B cell (primary cell): ENCODE measurements around the gene ADAMTS17. TPM values are rescaled to one million over a fixed set of nuclear protein-coding genes. Genes with fewer than 3 reads are reported as not detected.

Source experiments
- ATAC-seq: fragments of 200-7000 bp; cut with Tn5 transposase; one replicate; pipeline ENCODE4 v1.10.0; 2021; ENCODE audit warnings: low read depth, mild to moderate bottlenecking, moderate number of reproducible peaks, moderate library complexity
- CTCF ChIA-PET: fragments of 350-600 bp; sonication (Branson Sonifier 250); formaldehyde crosslinking; loops from one replicate; lab custom pipeline; 2021; ENCODE audit warnings: antibody characterized with exemption, inconsistent platforms; lab: Charles Lee
- POLR2A ChIA-PET: fragments of 350-600 bp; sonication (Branson Sonifier 250); formaldehyde crosslinking; loops from one replicate; lab custom pipeline; 2021; ENCODE audit warnings: antibody characterized with exemption; lab: Charles Lee
- DNase-seq: peaks from one replicate; pipeline ENCODE4 v3.0.0; 2013
- H2AFZ ChIP-seq: 2 replicates; pipeline ENCODE4 v1.6.1; 2012; ENCODE audit warnings: mild to moderate bottlenecking, low read depth, low read length; ENCODE audit not compliant: insufficient read depth, poor library complexity, severe bottlenecking
- H3K27ac ChIP-seq, 2 donors: 1 replicate in 1 of 2; 2 replicates in 1 of 2; pipeline ENCODE4 v1.5.1; 2012 to 2013; ENCODE audit warnings: low read length in 2 of 2, mild to moderate bottlenecking in 2 of 2, moderate library complexity in 1 of 2
- H3K27me3 ChIP-seq, 4 experiments: fragments of 200-600 bp in 1 of 4; sonication (generic) in 1 of 4; replicated peaks in 1 of 4; 1 replicate in 2 of 4; 2 replicates in 2 of 4; pipeline versions ENCODE4 v1.6.1 to v1.7.0; 2013 to 2016; ENCODE audit warnings: low read length in 3 of 4, mild to moderate bottlenecking in 2 of 4, mixed read lengths in 1 of 4, moderate library complexity in 1 of 4; ENCODE audit not compliant: insufficient read depth in 4 of 4, control insufficient read depth in 3 of 4; ENCODE audit errors: control extremely low read depth in 1 of 4
- H3K36me3 ChIP-seq, 2 experiments: replicated peaks in 1 of 2; 1 replicate in 1 of 2; 2 replicates in 1 of 2; pipeline versions ENCODE4 v1.6.1 to v1.7.1; 2013; ENCODE audit warnings: low read length in 1 of 2; ENCODE audit not compliant: insufficient read depth in 2 of 2, control insufficient read depth in 1 of 2; ENCODE audit errors: control extremely low read depth in 1 of 2, extremely low read depth in 1 of 2
- H3K4me1 ChIP-seq, 2 donors: fragments of 200-600 bp in 1 of 2; sonication (generic) in 1 of 2; 1 replicate in 1 of 2; 2 replicates in 1 of 2; pipeline versions ENCODE4 v1.5.1 to v1.6.1; 2013 to 2017; ENCODE audit warnings: low read length in 2 of 2; ENCODE audit not compliant: control insufficient read depth in 2 of 2, insufficient read depth in 2 of 2
- H3K4me2 ChIP-seq: replicated peaks from 2 replicates; pipeline ENCODE3; 2012; ENCODE audit warnings: mild to moderate bottlenecking, low read depth, low read length; ENCODE audit not compliant: poor library complexity, severe bottlenecking
- H3K4me3 ChIP-seq, 5 experiments: fragments of 200-600 bp in 1 of 5; sonication (generic) in 1 of 5; 1 replicate in 3 of 5; 2 replicates in 2 of 5; pipeline versions ENCODE4 v1.5.1 to v1.7.0; 2011 to 2016; ENCODE audit warnings: low read length in 4 of 5, mild to moderate bottlenecking in 4 of 5, low read depth in 2 of 5, control low read depth in 1 of 5, moderate library complexity in 1 of 5; ENCODE audit not compliant: insufficient read depth in 1 of 5; ENCODE audit errors: control extremely low read depth in 1 of 5, extremely low read depth in 1 of 5
- H3K79me2 ChIP-seq: fragments of 200-600 bp; sonication (generic); one replicate; pipeline ENCODE4 v1.6.0; 2016; ENCODE audit warnings: low read length; ENCODE audit not compliant: control insufficient read depth, insufficient read depth
- H3K9ac ChIP-seq: fragments of 200-600 bp; sonication (generic); 2 replicates; pipeline ENCODE4 v1.6.1; 2017; ENCODE audit warnings: mild to moderate bottlenecking, low read length, moderate library complexity
- H3K9me3 ChIP-seq, 3 donors: one replicate each; pipeline versions ENCODE4 v1.6.1 to v1.7.1; 2013; ENCODE audit warnings: low read length in 2 of 3; ENCODE audit not compliant: control insufficient read depth in 2 of 3, insufficient read depth in 1 of 3; ENCODE audit errors: control extremely low read depth in 1 of 3
- H4K20me1 ChIP-seq: 2 replicates; pipeline ENCODE4 v1.6.0; 2012; ENCODE audit warnings: mild to moderate bottlenecking, low read length; ENCODE audit not compliant: insufficient read depth, control insufficient read depth, poor library complexity, severe bottlenecking
- H3K27ac Mint-ChIP-seq: one replicate; pipeline ENCODE4 v1.8.0; 2021; ENCODE audit warnings: mixed read lengths
- H3K27me3 Mint-ChIP-seq: one replicate; pipeline ENCODE4 v1.8.0; 2021; ENCODE audit warnings: mixed read lengths
- H3K4me1 Mint-ChIP-seq: one replicate; pipeline ENCODE4 v1.8.0; 2021; ENCODE audit warnings: mixed read lengths
- H3K4me3 Mint-ChIP-seq: one replicate; pipeline ENCODE4 v1.8.0; 2021; ENCODE audit warnings: mixed read lengths
- H3K9me3 Mint-ChIP-seq: one replicate; pipeline ENCODE4 v1.8.0; 2022; ENCODE audit warnings: mixed read lengths; ENCODE audit not compliant: insufficient read depth
- EZH2 ChIP-seq: IDR thresholded peaks from 2 replicates; pipeline ENCODE4 v1.6.1; 2012; ENCODE audit warnings: borderline replicate concordance, low read depth, mild to moderate bottlenecking, moderate library complexity, low read length; ENCODE audit not compliant: insufficient read depth, poor library complexity, severe bottlenecking
- WGBS: methylation state at CpG from one replicate; pipeline ENCODE4 v1.1.5; 2013; ENCODE audit warnings: missing lambda C conversion rate; ENCODE audit not compliant: insufficient coverage; 5-methylcytosine and 5-hydroxymethylcytosine counted together
- intact Hi-C: fragments of 100-400 bp; cut with micrococcal nuclease; formaldehyde crosslinking; loops from one replicate; pipeline ENCODE4 v1.10.0; 2022
- polyA plus RNA-seq: library from polyadenylated mRNA; depleted of rRNA; stranded (reverse); fragments of >200 nt; gene quantifications from 2 replicates; pipeline ENCODE4 v1.2.3, GENCODE V29; 2012
- total RNA-seq, 2 donors: library from RNA; stranded (reverse); fragments of 120-200 nt in 1 of 2; gene quantifications; 1 replicate in 1 of 2; 2 replicates in 1 of 2; pipeline versions ENCODE4 v1.2.3 to v1.2.4, GENCODE V29; 2013 to 2022
- TF ChIP-seq, protein P1 (sequence below): fragments of 200-600 bp; IDR thresholded peaks from one replicate; pipeline ENCODE4 v1.8.0; 2022; ENCODE audit warnings: antibody characterized with exemption, mild to moderate bottlenecking

ADAMTS17 gene
- total and polyA plus RNA-seq, 2 donors (not counting 1 experiment from before 2014, with no cell fraction given), result 0.10 TPM; not detected in 1

DNA sequence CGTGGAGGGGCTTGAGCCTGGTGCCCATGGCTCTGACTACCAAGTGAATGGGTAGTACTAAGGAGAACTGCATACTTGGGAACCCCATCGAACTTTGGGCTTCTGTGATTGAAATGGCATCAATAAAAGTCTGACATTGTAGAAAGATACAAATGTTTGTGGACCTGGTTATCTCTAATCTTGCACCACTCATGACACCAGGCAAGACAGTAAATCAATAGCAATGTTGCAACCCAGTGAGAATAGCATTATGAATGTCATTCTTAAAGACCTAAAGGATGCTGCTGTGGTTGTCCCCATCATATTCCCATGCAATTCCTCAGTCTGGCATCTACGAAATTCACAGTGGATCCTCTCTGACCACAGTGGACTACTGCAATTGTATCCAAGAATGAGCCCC is 375.0 kb downstream of the ADAMTS17 start:
- H3K4me1 Mint-ChIP-seq, result no peaks in the 10 kb centered on the region

DNA sequence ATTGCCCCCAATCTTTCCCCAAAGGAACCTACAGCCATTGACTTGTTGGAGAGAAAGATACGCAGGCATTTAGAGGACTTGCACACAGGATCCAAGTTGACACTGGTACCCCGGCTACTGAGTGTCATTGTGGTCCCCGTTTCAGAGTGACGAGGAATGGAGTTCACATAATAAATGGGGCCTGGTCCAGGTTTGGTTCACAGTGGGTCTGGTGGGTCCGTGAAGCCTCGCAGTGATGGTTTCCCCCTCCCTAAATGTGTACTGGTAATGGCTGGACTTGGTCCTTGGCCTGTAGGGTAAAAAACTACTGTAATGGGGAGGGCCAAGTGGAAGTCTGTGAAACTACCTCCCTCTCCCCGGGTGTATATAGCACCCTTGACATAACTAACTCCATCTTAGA is 376.4 kb downstream of the ADAMTS17 start:
- no peaks in the 10 kb centered on the region for H4K20me1 ChIP-seq
- no peak overlapping the region for H3K4me3 ChIP-seq
- H3K9me3 ChIP-seq, result peaks cover 0 to 5% (median 0%) of the 10 kb centered on the region in 3 donors
- no peak overlapping the region for H3K9ac ChIP-seq
- TF ChIP-seq EZH2, result no peak
- TF ChIP-seq, protein P1, sequence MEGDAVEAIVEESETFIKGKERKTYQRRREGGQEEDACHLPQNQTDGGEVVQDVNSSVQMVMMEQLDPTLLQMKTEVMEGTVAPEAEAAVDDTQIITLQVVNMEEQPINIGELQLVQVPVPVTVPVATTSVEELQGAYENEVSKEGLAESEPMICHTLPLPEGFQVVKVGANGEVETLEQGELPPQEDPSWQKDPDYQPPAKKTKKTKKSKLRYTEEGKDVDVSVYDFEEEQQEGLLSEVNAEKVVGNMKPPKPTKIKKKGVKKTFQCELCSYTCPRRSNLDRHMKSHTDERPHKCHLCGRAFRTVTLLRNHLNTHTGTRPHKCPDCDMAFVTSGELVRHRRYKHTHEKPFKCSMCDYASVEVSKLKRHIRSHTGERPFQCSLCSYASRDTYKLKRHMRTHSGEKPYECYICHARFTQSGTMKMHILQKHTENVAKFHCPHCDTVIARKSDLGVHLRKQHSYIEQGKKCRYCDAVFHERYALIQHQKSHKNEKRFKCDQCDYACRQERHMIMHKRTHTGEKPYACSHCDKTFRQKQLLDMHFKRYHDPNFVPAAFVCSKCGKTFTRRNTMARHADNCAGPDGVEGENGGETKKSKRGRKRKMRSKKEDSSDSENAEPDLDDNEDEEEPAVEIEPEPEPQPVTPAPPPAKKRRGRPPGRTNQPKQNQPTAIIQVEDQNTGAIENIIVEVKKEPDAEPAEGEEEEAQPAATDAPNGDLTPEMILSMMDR, result no peak
- intact Hi-C loops, result no loop called here
- ChIA-PET CTCF (no interaction called here), POLR2A (no interaction called here)
- H3K4me3 Mint-ChIP-seq, result no peak overlapping the region
- H3K27me3 Mint-ChIP-seq, result peaks cover 11% of the 10 kb centered on the region
- DNase-seq, result no peak
- H3K36me3 ChIP-seq, result no peaks in the 10 kb centered on the region
- no peak overlapping the region for H3K27ac ChIP-seq
- no peak overlapping the region for H3K27ac Mint-ChIP-seq
- H3K79me2 ChIP-seq, result no peaks in the 10 kb centered on the region
- no peak overlapping the region for H3K4me2 ChIP-seq
- no peak for ATAC-seq
- no peaks in the 10 kb centered on the region for H3K27me3 ChIP-seq
- WGBS, result 100% methylated on average over 2 of the region's 7 CpGs
- no peaks in the 10 kb centered on the region for H3K4me1 Mint-ChIP-seq
- no peaks in the 10 kb centered on the region for H3K9me3 Mint-ChIP-seq
- no peak overlapping the region for H2AFZ ChIP-seq
- no peaks in the 10 kb centered on the region for H3K4me1 ChIP-seq

More for the DNA sequence above, 375.0 kb downstream of the ADAMTS17 start:
- POLR2A ChIA-PET, result no interaction called here
- no peak overlapping the region for H3K27ac ChIP-seq
- no peaks in the 10 kb centered on the region for H3K27me3 ChIP-seq
- no peaks in the 10 kb centered on the region for H4K20me1 ChIP-seq
- WGBS, result 90% methylated on average over 1 of the region's 3 CpGs
- H2AFZ ChIP-seq, result no peak overlapping the region
- H3K79me2 ChIP-seq, result no peaks in the 10 kb centered on the region
- intact Hi-C loops, result no loop called here
- Mint-ChIP-seq H3K27me3 (peaks cover 11% of the 10 kb centered on the region), H3K27ac (no peak overlapping the region), H3K4me3 (no peak overlapping the region), H3K9me3 (no peaks in the 10 kb centered on the region)
- TF ChIP-seq EZH2, result no peak
- TF ChIP-seq, protein P1, result no peak
- no peak for DNase-seq
- no peak for ATAC-seq
- no peak overlapping the region for H3K4me2 ChIP-seq
- peaks cover 0 to 5% (median 0%) of the 10 kb centered on the region in 3 donors for H3K9me3 ChIP-seq
- no peaks in the 10 kb centered on the region for H3K4me1 ChIP-seq
- no peak overlapping the region for H3K4me3 ChIP-seq
- CTCF ChIA-PET, result no interaction called here
- H3K9ac ChIP-seq, result no peak overlapping the region
- H3K36me3 ChIP-seq, result no peaks in the 10 kb centered on the region
